Gastroesophageal sphincter (tissue), 4 donors: ENCODE measurements around the gene PCDHGA10. TPM values are rescaled to one million over a fixed set of nuclear protein-coding genes. Genes with fewer than 3 reads are reported as not detected.
"Not testable (repeated sequence)": the region's sequence is repeated elsewhere in the genome, so short reads cannot be mapped to it uniquely, and the experiment has no call there.

Experiments
- ATAC-seq: fragments of 150-250 bp; one replicate; pipeline ENCODE4 v1.9.1; 2016; ENCODE audit warnings: mild to moderate bottlenecking, moderate library complexity
- H3K27ac ChIP-seq, 4 donors: fragments of 200-600 bp; sonication (generic) in 3 of 4; 1 replicate in 3 of 4; 2 replicates in 1 of 4; pipeline ENCODE4 v1.5.1; 2016 to 2019
- H3K27me3 ChIP-seq: fragments of 200-600 bp; sonication (generic); one replicate; pipeline ENCODE4 v1.5.1; 2019
- H3K36me3 ChIP-seq, 2 donors: fragments of 200-600 bp; sonication (generic); one replicate each; pipeline ENCODE4 v1.5.1; 2019; ENCODE audit warnings: control low read depth in 1 of 2
- H3K4me1 ChIP-seq, 3 donors: fragments of 200-600 bp; sonication (generic); 1 replicate in 2 of 3; 2 replicates in 1 of 3; pipeline ENCODE4 v1.5.1; 2016 to 2019; ENCODE audit warnings: control low read depth in 2 of 3
- H3K4me3 ChIP-seq, 2 donors: fragments of 200-600 bp; sonication (generic); one replicate each; pipeline ENCODE4 v1.5.1; 2019; ENCODE audit warnings: mild to moderate bottlenecking in 1 of 2, moderate library complexity in 1 of 2
- H3K9me3 ChIP-seq, 3 donors: fragments of 200-600 bp; sonication (generic); one replicate each; pipeline ENCODE4 v1.5.1; 2017 to 2019; ENCODE audit warnings: control low read depth in 2 of 3
- EP300 ChIP-seq: sonication (generic); formaldehyde crosslinking; IDR thresholded peaks from one replicate; pipeline ENCODE4 v1.6.1; 2017; ENCODE audit warnings: antibody characterized with exemption, mild to moderate bottlenecking
- POLR2A ChIP-seq, 2 donors: fragments of 450-650 bp; IDR thresholded peaks; one replicate each; pipeline ENCODE4 v1.6.1; 2017; ENCODE audit warnings: antibody characterized with exemption in 2 of 2, mild to moderate bottlenecking in 2 of 2, moderate library complexity in 1 of 2
- POLR2AphosphoS5 ChIP-seq: sonication (generic); formaldehyde crosslinking; IDR thresholded peaks from one replicate; pipeline ENCODE4 v1.6.1; 2017; ENCODE audit warnings: antibody characterized with exemption
- WGBS, 2 donors: methylation state at CpG; one replicate each; pipeline ENCODE4 v1.1.5; 2018; ENCODE audit warnings: low coverage in 1 of 2; 5-methylcytosine and 5-hydroxymethylcytosine counted together
- total RNA-seq, 4 donors: library from RNA; depleted of rRNA; stranded (reverse); fragments of >200 nt; gene quantifications; one replicate each; pipeline ENCODE4 v1.1.0, GENCODE V29; 2016
- TF ChIP-seq, protein P1 (sequence below), 4 experiments: fragments of 200-600 bp in 2 of 4; fragments of 450-650 bp in 2 of 4; sonication (generic) in 1 of 4; IDR thresholded peaks; one replicate each; pipeline ENCODE4 v1.5.1; 2017 to 2019; ENCODE audit warnings: antibody characterized with exemption in 4 of 4, mild to moderate bottlenecking in 2 of 4, moderate library complexity in 2 of 4

PCDHGA10 gene
- total RNA-seq, 4 donors from 2014 or later: 2.9 to 8.2 (median 4.7) TPM

DNA sequence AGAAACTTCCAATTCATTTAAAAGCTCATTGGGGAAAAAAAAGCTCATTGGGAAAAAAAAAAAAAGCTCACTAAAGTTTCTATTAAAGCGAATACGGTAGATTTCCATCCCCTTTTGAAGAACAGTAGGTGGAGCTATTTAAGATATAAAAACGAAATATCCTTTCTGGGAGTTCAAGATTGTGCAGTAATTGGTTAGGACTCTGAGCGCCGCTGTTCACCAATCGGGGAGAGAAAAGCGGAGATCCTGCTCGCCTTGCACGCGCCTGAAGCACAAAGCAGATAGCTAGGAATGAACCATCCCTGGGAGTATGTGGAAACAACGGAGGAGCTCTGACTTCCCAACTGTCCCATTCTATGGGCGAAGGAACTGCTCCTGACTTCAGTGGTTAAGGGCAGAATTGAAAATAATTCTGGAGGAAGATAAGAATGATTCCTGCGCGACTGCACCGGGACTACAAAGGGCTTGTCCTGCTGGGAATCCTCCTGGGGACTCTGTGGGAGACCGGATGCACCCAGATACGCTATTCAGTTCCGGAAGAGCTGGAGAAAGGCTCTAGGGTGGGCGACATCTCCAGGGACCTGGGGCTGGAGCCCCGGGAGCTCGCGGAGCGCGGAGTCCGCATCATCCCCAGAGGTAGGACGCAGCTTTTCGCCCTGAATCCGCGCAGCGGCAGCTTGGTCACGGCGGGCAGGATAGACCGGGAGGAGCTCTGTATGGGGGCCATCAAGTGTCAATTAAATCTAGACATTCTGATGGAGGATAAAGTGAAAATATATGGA lies 17.7 kb downstream of the PCDHGA10 start, which contains the start of gene PCDHGA12:
Gene PCDHGA12, plus strand, starts transcription at position 176 of the 782 bp plus-strand sequence. Its CDS starts 253 bp downstream, at position 429.
- Histone ChIP-seq H3K9me3 (peaks cover 0 to 100% (median 23%) of the 10 kb centered on the region in 3 donors), H3K4me3 (peak within 1 kb of the TSS; percentile 19 to 46), H3K27me3 (no peaks in the 10 kb centered on the region), H3K36me3 (peaks cover 0 to 24% of the 10 kb centered on the region in 2 donors), H3K4me1 (peaks cover 0 to 14% (median 0%) of the 10 kb centered on the region in 3 donors), H3K27ac (peak within 1 kb of the TSS in 2 of 4 donors; percentile 44 to 45)
- no peak for TF ChIP-seq POLR2A (IDR thresholded peaks at IDR 0.05)
- TF ChIP-seq, protein P1, sequence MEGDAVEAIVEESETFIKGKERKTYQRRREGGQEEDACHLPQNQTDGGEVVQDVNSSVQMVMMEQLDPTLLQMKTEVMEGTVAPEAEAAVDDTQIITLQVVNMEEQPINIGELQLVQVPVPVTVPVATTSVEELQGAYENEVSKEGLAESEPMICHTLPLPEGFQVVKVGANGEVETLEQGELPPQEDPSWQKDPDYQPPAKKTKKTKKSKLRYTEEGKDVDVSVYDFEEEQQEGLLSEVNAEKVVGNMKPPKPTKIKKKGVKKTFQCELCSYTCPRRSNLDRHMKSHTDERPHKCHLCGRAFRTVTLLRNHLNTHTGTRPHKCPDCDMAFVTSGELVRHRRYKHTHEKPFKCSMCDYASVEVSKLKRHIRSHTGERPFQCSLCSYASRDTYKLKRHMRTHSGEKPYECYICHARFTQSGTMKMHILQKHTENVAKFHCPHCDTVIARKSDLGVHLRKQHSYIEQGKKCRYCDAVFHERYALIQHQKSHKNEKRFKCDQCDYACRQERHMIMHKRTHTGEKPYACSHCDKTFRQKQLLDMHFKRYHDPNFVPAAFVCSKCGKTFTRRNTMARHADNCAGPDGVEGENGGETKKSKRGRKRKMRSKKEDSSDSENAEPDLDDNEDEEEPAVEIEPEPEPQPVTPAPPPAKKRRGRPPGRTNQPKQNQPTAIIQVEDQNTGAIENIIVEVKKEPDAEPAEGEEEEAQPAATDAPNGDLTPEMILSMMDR (IDR thresholded peaks at IDR 0.05): peak in 3 of 4 experiments; percentile 17 to 44 (median 41)
- no peak for TF ChIP-seq POLR2AphosphoS5
- TF ChIP-seq EP300: no peak
- peak; percentile 62 for ATAC-seq
- 5% methylated on average over 4 to 15 of the region's 33 CpGs for WGBS, 2 donors

DNA sequence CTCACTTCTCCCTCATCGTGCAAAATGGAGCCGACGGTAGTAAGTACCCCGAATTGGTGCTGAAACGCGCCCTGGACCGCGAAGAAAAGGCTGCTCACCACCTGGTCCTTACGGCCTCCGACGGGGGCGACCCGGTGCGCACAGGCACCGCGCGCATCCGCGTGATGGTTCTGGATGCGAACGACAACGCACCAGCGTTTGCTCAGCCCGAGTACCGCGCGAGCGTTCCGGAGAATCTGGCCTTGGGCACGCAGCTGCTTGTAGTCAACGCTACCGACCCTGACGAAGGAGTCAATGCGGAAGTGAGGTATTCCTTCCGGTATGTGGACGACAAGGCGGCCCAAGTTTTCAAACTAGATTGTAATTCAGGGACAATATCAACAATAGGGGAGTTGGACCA lies 18.5 kb downstream of the PCDHGA10 start:
- Histone ChIP-seq H3K9me3 (peaks cover 0 to 100% (median 25%) of the 10 kb centered on the region in 3 donors), H3K27me3 (no peaks in the 10 kb centered on the region), H3K36me3 (peaks cover 0 to 19% of the 10 kb centered on the region in 2 donors), H3K4me1 (peaks cover 0 to 14% (median 0%) of the 10 kb centered on the region in 3 donors), H3K27ac (peak overlapping the region in 2 of 4 donors; percentile 44 to 45), H3K4me3 (peak overlapping the region in 1 of 2 donors; percentile 46)
- TF ChIP-seq POLR2AphosphoS5: no peak
- TF ChIP-seq, protein P1 (IDR thresholded peaks at IDR 0.05): no peak
- no peak for TF ChIP-seq POLR2A (IDR thresholded peaks at IDR 0.05)
- no peak for TF ChIP-seq EP300
- ATAC-seq: no peak
- 3% methylated on average over 5 of the region's 37 CpGs; no CpG with 5 or more reads in 1 of the 2 donors for WGBS, 2 donors

DNA sequence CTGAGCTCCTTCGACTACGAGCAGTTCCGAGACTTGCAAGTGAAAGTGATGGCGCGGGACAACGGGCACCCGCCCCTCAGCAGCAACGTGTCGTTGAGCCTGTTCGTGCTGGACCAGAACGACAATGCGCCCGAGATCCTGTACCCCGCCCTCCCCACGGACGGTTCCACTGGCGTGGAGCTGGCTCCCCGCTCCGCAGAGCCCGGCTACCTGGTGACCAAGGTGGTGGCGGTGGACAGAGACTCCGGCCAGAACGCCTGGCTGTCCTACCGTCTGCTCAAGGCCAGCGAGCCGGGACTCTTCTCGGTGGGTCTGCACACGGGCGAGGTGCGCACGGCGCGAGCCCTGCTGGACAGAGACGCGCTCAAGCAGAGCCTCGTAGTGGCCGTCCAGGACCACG lies 19.5 kb downstream of the PCDHGA10 start:
- no CpG with 5 or more reads among the region's 38 CpGs for WGBS, 2 donors
- peaks cover 0 to 14% (median 0%) of the 10 kb centered on the region in 3 donors for H3K4me1 ChIP-seq
- ATAC-seq, H3K36me3 ChIP-seq, H3K4me3 ChIP-seq, H3K27ac ChIP-seq, H3K27me3 ChIP-seq: not testable (repeated sequence)
- H3K9me3 ChIP-seq: peaks cover 0 to 100% (median 17%) of the 10 kb centered on the region in 3 donors

DNA sequence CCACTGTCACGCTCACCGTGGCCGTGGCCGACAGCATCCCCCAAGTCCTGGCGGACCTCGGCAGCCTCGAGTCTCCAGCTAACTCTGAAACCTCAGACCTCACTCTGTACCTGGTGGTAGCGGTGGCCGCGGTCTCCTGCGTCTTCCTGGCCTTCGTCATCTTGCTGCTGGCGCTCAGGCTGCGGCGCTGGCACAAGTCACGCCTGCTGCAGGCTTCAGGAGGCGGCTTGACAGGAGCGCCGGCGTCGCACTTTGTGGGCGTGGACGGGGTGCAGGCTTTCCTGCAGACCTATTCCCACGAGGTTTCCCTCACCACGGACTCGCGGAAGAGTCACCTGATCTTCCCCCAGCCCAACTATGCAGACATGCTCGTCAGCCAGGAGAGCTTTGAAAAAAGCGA lies 19.9 kb downstream of the PCDHGA10 start:
- not testable (repeated sequence) for H3K4me3 ChIP-seq, ATAC-seq, H3K36me3 ChIP-seq, H3K27me3 ChIP-seq, H3K27ac ChIP-seq
- 13% methylated on average over 8 of the region's 29 CpGs; no CpG with 5 or more reads in 1 of the 2 donors for WGBS, 2 donors
- H3K4me1 ChIP-seq: peaks cover 0 to 14% (median 0%) of the 10 kb centered on the region in 3 donors
- peaks cover 0 to 100% (median 16%) of the 10 kb centered on the region in 3 donors for H3K9me3 ChIP-seq

DNA sequence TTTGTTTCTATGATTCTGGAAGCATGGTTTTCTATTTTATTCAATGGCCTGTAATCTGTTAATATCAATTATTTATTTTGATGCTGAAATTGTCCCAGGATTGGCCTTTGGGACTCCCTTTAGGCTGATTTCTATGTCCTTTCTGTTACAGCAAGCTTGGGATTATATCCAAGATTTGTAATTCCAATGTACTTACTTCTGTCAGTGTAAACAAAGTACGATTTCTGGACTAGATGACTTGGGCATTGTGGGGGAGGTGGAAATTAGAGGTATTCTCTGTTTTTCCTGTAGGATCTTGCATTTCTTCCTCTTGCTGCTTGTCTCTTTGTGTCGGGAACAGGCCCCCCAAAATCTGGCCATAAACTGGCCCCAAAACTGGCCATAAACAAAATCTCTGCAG lies 21.2 kb downstream of the PCDHGA10 start:
- peaks cover 0 to 4% of the 10 kb centered on the region in 2 donors for H3K36me3 ChIP-seq
- H3K27ac ChIP-seq: no peak overlapping the region
- no peak for TF ChIP-seq POLR2AphosphoS5
- TF ChIP-seq, protein P1 (IDR thresholded peaks at IDR 0.05): no peak
- TF ChIP-seq POLR2A (IDR thresholded peaks at IDR 0.05): no peak
- no peak for TF ChIP-seq EP300
- ATAC-seq: no peak
- 52 to 56% methylated on average over 2 of the region's 2 CpGs for WGBS, 2 donors
- no peak overlapping the region for H3K4me3 ChIP-seq
- H3K9me3 ChIP-seq: peaks cover 0 to 98% (median 11%) of the 10 kb centered on the region in 3 donors
- H3K4me1 ChIP-seq: peaks cover 0 to 14% (median 0%) of the 10 kb centered on the region in 3 donors
- no peaks in the 10 kb centered on the region for H3K27me3 ChIP-seq

DNA sequence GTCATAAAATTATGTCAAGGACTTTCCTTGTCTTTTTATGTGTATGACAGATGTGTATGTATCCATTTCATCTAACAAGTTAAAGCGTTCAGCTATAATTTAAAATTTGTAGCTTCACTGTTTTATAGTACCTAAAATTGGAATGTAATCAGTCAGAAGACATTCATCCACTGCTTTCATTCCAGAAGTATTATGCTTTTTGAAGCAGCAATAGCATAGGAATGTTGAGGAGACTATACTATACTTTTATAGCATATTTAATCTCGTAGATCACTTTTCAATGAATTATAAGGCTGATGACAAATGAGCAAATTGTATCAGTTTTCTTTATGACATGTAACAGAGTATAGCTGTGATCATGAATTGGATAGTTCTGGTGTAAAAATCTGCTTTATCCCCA lies 24.4 kb downstream of the PCDHGA10 start:
- H3K27me3 ChIP-seq: no peaks in the 10 kb centered on the region
- no peak overlapping the region for H3K27ac ChIP-seq
- peaks cover 0 to 98% (median 2%) of the 10 kb centered on the region in 3 donors for H3K9me3 ChIP-seq
- no peaks in the 10 kb centered on the region for H3K4me1 ChIP-seq
- H3K36me3 ChIP-seq: peaks cover 0 to 19% of the 10 kb centered on the region in 2 donors
- WGBS, 2 donors: 72 to 91% methylated on average over 2 of the region's 2 CpGs
- ATAC-seq: no peak
- TF ChIP-seq EP300: no peak
- TF ChIP-seq, protein P1 (IDR thresholded peaks at IDR 0.05): no peak
- H3K4me3 ChIP-seq: no peak overlapping the region
